GM19452 (cell line): ENCODE results near the gene EPB41L3.
A peak's percentile ranks its signal among the peaks of the same experiment; 100 is the strongest.

ENCODE experiments used
- ATAC-seq: cut with Tn5 transposase; IDR thresholded peaks from one replicate; pipeline ENCODE4 v1.9.1; 2021; ENCODE audit not compliant: unreplicated experiment

The EPB41L3 gene

DNA sequence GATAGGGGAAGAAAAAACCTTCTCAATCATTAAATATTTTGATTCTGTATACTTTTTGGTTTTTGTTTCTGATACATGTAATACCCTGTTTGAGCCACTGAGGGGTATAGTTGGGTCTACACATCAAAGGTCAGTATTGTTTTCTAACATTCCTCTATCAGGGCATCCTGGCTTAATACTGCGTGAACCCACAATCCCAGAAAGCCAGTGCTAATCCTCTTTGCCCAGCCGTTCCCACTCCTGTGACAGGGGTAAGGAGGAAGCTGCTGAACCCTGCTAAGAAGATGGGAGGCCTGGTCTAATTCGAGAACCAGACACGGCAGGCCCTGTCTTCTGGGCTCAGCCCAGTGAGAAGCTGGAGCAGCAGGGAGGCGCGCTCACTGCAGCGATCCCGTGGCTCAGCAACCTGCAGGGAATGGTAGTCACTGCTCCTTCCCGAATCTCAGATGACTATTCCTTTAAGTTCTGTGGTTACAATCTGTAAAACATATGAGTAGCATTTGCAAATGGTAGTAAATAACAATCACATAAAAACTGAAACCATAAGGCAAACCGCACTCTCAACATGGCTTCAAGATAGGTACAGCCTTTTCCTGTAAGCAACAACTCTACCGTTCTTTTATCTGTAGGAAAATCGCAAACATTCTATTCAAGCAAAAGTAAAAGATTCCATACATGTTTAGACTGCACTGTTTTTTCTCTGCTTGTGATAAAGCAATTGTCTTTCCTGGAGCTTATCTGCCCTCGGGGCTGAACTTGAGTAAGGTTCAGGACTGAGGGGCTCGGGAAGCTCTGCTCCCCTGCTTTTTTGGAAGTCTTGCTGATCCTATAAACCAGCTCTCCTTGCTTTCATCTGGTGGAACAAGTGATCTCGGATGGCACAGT, 87.0 kb downstream of the EPB41L3 start:
- peak; percentile 80 for ATAC-seq

DNA sequence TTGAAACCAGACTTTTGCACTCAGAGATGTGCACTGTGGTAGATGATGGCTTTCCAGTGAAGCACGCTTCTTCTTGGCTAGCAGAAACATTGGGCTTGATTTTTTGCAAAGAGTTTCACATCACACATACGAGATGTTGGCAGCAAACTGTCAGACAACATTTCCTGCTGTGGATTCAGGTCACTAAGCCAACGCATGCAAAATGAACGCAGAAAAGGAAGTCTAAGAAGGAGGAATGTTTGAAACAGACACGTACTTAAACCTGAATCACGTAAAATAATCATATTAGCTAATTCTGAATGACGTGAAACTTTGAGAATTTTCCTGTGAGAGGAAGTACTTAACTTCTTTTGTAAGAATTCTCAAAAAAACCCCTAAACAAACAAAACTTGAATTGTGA, 88.1 kb downstream of the EPB41L3 start:
- no peak for ATAC-seq

DNA sequence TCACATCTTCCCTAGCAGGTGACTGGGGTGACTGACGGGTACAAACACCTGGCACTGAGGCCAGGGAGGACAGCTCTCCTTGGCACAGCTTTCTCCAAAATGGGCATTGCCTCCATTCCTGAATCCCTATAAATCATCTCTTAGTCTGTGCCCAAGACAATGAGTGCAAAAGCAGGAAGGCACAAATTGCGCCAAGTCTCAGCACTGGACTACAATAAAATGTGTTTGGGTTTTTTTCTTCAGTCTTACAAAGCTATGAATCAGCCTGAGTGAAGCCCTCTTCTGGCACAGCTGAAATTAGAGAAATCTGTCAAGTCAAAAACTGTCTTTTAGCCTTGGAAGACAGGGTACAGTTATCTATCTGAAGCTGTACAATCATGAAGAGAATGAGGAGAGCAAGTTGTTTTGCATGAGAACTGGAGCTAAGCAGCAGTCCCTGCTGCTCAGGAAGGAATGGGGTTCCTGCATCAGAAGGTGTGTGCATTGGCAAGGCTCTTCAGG, 90.8 kb downstream of the EPB41L3 start:
- no peak for ATAC-seq

DNA sequence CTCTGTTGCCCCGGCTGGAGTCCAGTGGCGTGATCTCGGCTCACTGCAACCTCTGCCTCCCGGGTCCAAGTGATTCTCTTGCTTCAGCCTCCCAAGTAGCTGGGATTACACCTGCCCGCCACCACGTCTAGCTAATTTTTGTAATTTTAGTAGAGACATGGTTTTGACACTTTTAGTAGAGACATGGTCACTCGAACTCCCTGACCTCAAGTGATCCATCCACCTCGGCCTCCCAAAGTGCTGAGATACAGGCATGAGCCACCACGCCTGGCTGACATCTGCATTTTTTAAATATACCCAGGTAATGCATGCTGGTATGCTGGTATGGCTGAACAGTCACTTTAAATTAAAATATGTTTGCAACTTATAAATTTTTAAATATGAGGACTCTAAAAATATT, 91.9 kb downstream of the EPB41L3 start:
- no peak for ATAC-seq

DNA sequence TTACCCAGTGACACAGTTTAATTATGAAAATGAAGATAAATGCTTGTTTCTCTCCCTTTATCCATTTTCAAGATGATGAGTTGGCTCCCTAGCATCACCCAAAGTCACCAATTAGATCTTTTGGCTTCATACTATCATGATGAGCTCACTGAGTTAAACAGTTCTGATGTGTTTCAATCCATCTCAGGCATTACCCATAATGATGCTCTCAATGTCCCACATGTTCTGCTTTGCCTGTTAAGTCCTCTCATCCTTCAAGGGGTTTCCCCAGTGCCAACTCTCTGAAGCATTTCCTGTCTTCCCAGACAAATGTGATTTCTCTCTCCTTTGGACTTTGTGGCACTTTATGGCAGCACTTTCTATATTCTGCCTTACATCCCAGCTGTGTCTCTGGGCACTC, 92.6 kb downstream of the EPB41L3 start:
- ATAC-seq, result no peak

DNA sequence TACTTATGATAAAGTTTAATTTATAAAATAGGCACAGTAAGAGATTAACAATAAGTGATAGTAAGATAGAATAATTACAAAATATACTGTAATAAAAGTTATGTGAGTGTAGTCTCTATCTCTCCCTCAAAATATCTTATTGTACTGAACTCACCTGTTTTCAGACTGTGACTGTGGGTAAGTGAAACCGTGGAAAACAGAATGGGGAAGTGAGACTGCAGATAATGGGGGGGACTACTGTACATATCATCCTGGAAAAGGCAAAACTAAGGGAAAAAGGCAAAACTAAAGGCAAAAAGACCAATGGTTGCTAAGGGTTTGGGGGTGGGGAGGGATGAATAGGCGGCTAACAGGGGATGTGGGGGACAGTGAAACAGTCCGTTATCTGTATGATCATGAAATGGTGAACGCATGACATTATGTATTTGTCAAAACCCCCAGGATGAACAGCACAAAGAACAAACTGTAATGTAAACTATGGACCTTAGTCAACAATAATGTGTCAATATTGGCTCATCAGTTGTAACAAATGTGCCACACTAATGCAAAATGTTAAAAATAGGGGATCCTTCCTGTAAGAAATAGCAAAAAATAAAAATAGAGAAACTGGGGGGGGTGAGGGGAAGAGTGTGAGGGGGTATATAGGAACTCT, 93.8 kb downstream of the EPB41L3 start:
- ATAC-seq, result no peak

DNA sequence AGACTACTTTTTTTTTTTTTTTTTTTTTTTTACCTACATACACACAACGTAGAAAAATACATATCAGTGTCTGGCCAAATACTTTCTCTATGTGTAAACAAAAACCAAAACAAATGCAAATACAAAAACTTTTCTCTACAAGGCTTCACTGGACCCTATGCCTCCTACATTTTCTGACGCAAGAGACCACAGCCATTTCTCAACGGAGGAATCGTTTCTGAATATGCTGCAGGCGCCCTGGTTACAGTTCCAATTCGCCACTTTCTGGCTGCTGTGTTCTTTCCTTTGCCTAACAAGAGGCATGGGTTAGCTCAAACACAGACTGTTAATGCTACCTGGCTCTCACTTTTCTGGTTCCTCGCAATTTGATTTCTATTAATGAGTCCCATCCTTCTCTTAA, 96.4 kb downstream of the EPB41L3 start:
- ATAC-seq, result no peak

DNA sequence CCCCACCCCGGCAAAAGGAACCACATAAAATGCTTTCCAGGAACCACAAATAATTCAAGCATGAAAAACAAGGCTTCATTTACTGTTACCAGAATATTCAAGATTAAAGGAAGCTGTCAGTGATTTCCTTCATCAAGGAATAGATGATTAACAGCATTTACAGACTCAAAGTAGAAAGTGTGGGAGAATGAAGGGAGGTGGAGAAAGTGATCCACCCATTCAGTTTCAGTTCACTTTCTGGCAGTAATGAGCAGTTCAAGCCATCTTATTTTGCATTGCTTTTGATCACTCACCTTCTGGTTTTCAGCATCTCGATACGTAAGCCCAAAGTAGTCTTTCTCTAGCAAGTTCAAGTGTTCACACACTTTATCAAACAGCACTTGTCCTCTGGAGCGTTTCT, 99.0 kb downstream of the EPB41L3 start:
- no peak for ATAC-seq

DNA sequence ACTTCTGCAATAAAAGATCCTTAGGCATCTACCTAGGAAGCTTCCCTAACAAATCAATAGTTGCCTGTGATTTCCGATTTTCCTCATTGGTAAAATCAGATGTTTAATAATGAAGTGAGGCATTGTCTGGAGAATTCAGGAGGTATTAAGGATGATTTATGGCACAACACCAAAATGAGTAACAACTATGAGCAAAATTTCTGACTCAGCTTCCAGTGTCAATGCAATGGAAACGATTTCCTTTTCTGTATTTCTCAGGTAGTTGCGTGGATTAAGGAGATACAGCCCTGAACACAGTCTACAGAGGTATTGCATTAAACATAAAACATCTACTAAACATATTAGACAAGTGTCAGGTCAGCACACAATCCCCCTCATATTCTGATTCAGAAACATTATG, 99.5 kb downstream of the EPB41L3 start:
- ATAC-seq, result no peak

DNA sequence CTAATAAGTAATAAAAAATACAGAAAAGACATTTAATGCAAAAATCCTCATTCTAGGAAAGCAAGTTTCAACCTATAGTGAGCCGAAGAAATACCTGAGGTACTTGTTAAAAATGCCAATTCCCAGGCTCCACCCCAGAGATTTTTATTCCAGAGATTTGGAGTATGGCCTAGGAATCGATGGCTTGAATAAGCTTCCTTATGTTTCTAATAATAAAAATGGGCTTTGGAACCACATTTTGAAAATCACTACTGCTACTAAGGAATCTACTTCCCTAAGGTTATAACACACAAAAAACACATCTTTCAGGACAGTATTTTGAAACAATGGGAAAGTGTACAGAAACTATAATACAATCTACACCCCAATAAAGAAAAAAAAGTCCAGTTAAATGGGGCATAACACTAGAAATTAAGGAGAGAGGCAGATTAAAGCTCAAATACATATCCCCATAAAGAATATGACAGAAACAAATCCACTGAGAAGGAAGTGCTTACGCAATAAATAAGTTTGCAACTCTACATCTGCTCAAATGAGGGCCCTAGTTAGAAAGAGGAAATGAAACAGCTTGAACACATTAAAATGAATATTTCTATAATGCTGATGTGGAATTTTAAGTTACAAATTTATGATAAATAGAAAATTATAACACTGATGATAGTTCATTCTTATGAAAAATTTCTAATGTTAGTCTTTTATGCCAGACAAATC, 103.7 kb downstream of the EPB41L3 start:
- no peak for ATAC-seq

DNA sequence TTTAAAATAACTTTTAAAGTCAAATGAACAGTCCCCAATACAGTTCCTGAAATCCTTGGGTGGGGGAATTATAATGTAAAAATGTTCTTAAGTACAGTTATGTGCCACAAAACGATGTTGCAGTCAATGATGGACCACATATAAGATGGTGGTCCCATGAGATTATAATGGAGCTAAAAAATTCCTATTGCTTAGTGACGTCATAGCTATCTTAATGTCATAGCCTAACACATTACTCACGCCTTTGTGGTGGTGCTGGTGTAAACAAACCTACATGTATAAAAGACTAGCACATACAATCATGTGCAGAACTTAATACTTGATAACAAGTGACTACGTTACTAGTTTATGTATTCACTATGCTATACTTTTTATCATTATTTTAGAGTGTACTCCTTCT, 109.4 kb downstream of the EPB41L3 start:
- ATAC-seq, result no peak

DNA sequence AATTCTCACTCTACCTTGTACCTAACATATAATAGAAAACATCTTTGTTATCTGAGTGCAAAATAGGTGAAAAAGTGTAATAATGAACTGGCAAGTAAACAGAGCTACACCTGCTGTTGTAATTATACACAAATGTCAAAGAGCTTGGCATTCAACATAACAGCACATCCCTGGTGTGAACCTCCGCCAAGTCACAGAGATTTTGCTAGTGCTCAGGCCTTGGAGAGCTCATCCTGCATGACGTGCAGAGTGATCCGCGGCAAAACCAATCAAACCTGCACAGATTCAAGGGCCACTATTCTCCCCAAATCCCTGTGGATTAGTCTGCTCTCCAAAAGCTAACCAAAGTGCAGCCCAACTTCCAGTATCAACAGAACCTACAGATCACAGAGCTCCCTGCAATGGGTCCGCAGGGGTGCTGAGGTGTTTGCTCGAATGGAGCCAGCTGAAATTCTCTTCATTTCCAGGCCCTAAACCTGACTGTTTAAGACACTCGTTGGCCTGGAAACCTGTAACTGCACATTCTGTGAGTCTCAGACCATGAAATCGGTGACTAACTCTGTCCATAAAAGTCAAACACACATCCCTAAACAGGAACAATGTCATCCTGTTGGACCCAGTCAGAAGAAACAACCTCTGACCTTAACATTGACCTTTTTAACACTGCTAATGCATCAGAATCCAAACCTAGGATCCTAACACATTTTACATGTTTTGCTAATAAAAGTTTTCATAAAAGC, 111.8 kb downstream of the EPB41L3 start:
- ATAC-seq, result no peak

DNA sequence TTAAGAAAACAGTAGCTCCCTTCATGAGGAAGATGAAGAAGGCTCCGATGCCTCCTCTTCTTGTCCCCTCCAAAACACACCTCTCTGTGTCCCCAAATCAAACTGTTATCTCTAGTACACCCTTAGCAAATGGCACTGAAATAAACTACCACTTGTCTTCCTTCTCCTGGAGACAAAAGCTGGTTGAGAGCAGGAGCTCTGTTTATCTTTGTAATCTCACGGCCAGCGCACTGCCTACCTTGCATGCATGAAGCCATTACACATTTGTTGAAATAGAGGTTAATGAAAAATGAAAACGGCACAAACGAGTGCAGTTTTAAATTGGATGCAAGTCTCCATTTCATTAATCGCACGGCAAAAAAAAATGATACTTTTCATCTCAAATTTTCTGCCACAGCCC, 113.7 kb downstream of the EPB41L3 start:
- ATAC-seq, result no peak

DNA sequence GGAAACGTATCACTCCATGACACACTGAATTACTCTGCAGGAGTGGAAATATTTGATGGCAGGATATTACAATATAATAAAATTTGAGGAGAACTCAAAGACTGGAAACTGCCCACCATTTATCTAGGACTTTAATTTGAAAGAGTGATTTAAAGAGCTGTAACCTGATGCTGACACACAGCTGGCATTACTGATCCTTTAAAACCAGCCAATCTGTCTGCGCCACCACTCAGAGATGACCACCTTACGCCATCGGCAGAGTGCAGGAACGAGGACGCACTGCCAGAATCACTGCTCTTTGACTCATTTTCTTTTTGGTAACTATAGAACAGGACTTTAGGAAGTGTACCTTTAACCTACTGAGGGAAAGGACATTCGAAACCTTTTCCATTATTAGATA, 114.1 kb downstream of the EPB41L3 start:
- ATAC-seq, result no peak

DNA sequence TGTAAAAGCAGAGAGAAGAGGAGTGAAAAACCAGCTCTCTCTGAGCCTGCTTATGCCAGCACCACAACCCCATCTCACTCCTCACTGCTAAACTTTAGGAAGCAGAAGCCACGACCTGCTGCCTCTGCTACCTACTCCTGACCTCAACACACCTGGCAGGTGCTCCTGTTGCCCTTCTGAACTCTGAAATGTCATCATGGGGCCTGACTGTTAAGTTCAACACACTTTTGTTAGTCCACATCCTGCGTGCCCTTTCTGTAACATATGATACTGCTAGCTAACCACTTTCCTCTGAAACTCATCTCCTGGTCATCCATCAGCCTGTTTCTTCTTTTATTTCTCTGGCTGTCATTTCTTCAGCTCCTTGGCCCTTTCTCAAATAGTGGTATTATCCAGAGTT, 118.1 kb downstream of the EPB41L3 start:
- ATAC-seq, result no peak

DNA sequence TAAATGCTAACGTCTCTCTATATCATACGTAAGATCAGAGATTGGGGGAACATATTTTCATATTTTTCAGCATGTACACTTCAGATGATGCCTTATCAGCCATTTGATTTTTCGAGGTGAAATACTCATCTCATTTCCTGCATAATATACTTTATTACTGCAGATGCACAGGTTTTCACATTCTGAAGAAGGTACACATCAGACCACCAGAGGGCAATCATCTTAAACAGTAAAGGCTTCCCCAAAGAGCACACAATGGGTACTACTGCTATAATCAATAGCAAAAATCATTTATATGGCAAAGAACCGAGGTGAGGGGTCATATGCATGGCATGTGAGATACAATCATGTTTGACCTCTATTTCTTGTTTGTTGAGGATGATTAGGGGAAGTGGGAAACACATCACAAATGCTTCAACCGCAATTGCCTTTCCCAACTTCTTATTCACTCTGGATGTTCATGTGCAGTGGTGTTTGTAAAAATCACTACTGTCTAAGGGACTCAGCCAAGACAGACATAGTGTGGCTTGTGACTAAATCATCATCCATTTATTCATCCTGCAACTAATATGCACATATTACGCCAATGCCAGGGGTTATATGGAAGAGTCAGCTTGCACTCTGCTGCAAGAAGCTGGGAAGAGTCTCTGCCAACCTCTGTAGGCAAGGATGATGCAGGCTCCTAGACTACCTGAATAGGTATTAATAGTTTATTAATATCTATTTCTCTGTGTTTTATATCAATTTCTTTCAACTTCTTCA, 118.7 kb downstream of the EPB41L3 start:
- ATAC-seq, result no peak

DNA sequence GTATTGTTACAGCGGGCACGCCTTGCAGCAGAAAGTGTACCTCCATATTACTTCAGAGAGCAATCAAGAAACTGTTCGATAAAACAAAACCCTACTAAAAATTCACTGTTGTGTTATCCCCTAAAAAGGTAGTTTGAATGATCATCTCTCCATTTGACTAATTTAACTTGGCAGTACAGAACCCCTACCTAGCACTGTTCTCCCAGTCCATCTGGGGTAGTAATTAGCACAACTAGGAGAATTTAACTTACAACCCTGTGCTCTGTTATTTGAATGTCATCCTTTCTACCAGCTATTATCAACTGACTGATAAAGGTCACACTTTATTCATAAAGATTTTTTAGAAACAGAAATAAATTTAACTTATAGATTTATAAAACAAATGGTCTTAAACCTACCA, 121.2 kb downstream of the EPB41L3 start:
- no peak for ATAC-seq

DNA sequence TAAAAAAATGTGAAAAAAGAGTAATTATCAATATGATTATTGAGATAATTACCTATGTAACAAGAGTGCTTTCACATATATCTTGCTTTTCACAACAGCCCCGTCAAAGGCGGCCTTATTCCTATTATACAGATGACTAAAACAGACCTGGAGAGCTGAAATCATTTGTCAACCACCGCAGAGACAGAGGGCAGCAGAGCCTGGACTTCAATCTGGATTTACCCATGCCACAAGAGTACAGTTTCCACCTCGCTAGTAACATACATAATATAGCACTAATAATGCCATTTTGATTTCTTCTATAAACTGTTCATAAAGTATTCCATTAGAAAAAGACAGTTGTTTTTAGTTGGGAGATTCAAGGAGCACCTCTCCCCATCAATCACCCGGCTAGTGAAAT, 121.8 kb downstream of the EPB41L3 start:
- no peak for ATAC-seq

DNA sequence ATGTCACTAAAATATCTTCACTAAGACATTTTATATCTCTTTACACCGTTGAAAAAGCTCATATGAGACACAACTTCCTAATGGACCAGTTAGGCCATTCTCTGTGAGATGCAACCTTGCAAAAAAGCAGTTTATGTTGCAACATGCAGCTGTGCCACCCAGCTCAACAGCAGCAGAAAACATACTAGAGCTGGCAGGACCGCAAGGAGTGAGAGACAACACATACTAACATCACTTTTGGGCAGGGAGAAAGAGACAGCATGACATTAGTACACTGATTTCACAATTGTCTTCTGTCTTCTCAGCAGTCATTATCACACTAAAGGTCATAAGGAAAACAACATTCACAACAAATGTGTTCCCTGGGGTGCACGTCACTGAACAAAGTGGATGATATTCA, 122.9 kb downstream of the EPB41L3 start:
- ATAC-seq, result no peak

DNA sequence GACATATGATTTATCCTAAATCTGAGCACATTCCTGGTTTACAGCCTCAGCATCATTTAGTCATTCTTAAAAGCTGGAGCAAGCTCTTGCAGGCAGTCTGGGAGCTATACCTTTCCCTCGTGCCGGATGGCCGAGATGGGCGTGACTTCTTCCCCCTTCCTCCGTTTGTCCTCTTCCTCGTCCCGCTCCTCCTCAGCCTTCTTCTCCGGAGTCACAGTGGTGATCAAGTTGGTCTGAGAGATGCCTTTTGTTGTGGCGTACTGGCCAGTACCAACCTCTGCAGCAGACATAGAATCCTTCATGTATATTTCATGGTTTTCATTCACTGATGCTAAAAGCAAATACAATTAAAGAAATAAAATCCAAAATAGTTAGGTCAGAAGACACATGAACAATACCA, 124.2 kb downstream of the EPB41L3 start:
- no peak for ATAC-seq
